AG09319 (cell line): ENCODE data around the gene MRPL57.
"Not testable (repeated sequence)": the region's sequence is repeated elsewhere in the genome, so short reads cannot be mapped to it uniquely, and the experiment has no call there.

Experiments
- DNase-seq: peaks from one replicate; pipeline ENCODE4 v3.0.0-alpha.2; 2010; ENCODE audit warnings: low read depth; ENCODE audit errors: extremely low read depth
- CTCF ChIP-seq: IDR thresholded peaks from 2 replicates; pipeline ENCODE4 v1.5.1; 2011; ENCODE audit warnings: low read depth, mild to moderate bottlenecking, inconsistent platforms, low read length, moderate library complexity

The MRPL57 gene

DNA sequence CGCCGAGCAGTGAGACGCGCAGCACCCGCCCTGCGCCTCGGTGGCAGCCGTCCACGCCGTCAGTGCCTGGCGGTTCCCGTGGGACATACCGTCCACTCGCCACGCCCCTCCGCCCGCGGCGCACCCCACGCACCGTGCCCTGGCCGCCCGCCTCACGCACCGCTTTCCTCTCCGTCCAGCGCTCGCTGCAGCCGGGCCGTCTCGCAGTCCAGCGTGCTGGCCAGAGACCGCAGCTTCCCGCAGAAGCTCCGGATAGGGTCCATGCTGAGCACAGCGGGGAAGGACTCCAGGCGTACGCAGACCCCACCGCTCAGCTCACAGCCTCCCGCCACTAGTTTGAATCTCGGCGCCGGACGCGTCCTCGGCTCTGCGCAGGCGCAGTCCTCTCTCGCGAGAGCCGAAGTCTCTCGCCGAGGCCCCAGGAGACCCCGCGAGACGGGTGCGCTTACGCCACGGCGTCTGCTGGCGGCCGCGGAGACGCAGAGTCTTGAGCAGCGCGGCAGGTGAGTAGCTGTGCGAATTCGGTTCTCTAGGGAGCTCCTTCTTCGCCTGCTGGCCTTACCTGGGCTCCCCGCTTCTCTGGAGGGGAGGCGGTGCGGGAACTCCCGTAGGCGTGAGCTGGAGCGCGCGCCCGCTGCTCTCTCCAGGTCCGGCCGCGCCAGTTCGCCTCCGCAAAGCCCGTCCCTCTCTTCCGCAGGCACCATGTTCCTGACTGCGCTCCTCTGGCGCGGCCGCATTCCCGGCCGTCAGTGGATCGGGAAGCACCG, at the start of gene MRPL57, which contains the start of gene SKA3:
MRPL57 (plus strand) TSS at position 444 of the 767 bp plus-strand sequence; CDS start at position 703, 259 bp downstream.
SKA3 (minus strand) TSS at position 338 of the 767 bp plus-strand sequence; CDS start at position 263, 75 bp downstream.
- TF ChIP-seq CTCF: no peak
- DNase-seq: peak; percentile 83

GRCh38 chr13:21130116-21130515, 46.3 kb upstream of the MRPL57 start:
- TF ChIP-seq CTCF: no peak

DNA sequence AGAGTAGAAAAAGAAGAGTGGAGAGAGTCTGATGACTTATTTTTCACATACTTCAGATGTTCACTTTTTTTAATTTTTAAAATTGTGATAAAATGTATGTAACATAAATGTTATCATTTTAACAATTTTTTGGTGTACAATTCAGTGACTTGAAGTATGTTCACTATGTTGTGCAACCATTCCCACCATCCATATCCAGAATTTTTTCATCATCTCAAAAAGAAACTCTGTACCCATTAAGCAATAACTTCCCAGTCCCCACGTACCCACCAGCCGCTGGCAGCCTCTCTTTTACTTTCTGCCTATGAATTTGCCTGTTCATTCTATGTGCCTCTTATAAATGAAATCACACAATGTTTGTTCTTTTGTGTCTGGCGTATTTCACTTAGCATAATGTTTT, 43.4 kb upstream of the MRPL57 start:
- no peak for DNase-seq
- no peak for TF ChIP-seq CTCF

More at GRCh38 chr13:21130116-21130515, 46.3 kb upstream of the MRPL57 start:
- no peak for DNase-seq

DNA sequence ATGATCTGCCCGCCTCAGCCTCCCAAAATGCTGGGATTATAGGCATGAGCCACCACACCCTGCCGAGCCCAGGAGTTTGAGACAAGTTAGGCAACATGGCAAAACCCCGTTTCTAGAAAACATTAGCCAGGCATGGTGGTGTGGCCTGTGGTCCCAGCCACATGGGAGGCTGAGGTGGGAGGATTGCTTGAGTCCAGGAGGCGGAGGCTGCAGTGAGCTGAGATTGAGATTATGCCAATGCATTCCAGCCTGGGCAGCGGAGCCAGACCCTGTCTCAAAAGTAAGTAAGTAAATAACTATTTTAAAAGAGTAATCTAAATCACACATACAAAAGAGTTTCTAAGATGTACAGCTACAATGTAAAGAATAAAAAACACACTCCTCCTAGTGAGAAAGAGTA, 42.0 kb upstream of the MRPL57 start:
- TF ChIP-seq CTCF: no peak

GRCh38 chr13:21135833-21136232, 40.6 kb upstream of the MRPL57 start:
- not testable (repeated sequence) for DNase-seq

More for the DNA sequence above, 42.0 kb upstream of the MRPL57 start:
- no peak for DNase-seq

- no peak for DNase-seq
- no peak for TF ChIP-seq CTCF
Measured at GRCh38 chr13:21137696-21138095, 38.8 kb upstream of the MRPL57 start.

GRCh38 chr13:21138561-21138960, 37.9 kb upstream of the MRPL57 start:
- no peak for DNase-seq

More at GRCh38 chr13:21138561-21138960, 37.9 kb upstream of the MRPL57 start:
- no peak for TF ChIP-seq CTCF
